ENCODE results near the gene MPP3. TPM values are rescaled to one million over a fixed set of nuclear protein-coding genes. Genes with fewer than 3 reads are reported as not detected.
"Not testable (repeated sequence)": the region's sequence is repeated elsewhere in the genome, so short reads cannot be mapped to it uniquely, and the experiment has no call there.

Gene MPP3
- total RNA-seq, 1 experiment from 2014 or later: 11.3 TPM

DNA sequence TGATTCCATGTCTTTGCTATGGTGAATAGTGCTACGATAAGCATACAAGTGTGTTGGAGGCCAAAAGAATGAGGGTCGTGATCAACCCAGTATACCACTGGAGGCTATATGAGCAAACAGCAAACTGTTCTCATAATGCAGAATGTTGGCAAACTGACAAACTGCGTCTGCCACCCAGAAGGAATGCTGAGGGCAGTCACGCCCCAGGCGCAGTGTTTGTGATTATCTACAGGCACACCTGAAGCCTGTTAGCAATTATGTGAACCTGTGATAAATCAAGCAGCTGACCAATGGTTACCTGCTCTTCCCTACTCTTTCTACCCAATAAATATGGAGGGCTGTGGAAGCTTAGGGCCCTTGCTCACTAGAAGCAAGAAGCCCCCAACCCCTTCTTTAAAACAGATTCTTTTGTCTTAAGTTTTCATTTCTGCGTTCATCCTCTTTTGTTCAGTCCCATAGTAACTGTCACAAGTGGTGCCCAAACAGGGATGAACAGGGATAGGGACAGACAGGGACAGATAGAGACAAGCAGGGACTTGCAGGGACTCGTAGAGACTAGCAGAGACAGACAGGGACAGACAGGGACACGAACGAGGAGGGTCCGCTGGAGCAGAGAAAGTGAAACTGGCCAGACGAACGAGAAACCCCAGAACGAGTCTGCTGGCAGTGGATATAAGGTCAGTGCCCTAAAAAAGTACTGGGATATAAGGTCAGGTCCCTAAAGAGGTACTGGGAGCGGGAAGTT lies 39.2 kb upstream of the MPP3 start:
- DNase-seq (ENCODE audit: low spot score): no peak
- ATAC-seq: no peak
- Mint-ChIP-seq H3K27me3 (ENCODE audit: low read depth) (peaks cover 13% of the 10 kb centered on the region), H3K4me1 (peaks cover 9% of the 10 kb centered on the region), H3K36me3 (no peaks in the 10 kb centered on the region), H3K27ac (no peak overlapping the region; the same call in 1 of the 2 replicates), H3K4me3 (no peak overlapping the region), H3K9me3 (no peaks in the 10 kb centered on the region)
- POLR2A ChIA-PET: no interaction called here
- TF ChIP-seq SMAD3 (CRISPR knock-in tag; IDR thresholded peaks at IDR 0.05; ENCODE audit: borderline replicate concordance): no peak
- TF ChIP-seq IRF2 (CRISPR knock-in tag; IDR thresholded peaks at IDR 0.05; ENCODE audit: borderline replicate concordance, low read depth): no peak
- TF ChIP-seq, protein P1, sequence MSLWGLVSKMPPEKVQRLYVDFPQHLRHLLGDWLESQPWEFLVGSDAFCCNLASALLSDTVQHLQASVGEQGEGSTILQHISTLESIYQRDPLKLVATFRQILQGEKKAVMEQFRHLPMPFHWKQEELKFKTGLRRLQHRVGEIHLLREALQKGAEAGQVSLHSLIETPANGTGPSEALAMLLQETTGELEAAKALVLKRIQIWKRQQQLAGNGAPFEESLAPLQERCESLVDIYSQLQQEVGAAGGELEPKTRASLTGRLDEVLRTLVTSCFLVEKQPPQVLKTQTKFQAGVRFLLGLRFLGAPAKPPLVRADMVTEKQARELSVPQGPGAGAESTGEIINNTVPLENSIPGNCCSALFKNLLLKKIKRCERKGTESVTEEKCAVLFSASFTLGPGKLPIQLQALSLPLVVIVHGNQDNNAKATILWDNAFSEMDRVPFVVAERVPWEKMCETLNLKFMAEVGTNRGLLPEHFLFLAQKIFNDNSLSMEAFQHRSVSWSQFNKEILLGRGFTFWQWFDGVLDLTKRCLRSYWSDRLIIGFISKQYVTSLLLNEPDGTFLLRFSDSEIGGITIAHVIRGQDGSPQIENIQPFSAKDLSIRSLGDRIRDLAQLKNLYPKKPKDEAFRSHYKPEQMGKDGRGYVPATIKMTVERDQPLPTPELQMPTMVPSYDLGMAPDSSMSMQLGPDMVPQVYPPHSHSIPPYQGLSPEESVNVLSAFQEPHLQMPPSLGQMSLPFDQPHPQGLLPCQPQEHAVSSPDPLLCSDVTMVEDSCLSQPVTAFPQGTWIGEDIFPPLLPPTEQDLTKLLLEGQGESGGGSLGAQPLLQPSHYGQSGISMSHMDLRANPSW (CRISPR knock-in tag; conservative IDR thresholded peaks at IDR 0.05; ENCODE audit: low read depth): no peak
- no peak for TF ChIP-seq ZNF263 (CRISPR knock-in tag; IDR thresholded peaks at IDR 0.05; ENCODE audit: low read depth)
- no peak for TF ChIP-seq CREB1 (CRISPR knock-in tag; IDR thresholded peaks at IDR 0.05)
- TF ChIP-seq NFATC4 (CRISPR knock-in tag; IDR thresholded peaks at IDR 0.05): no peak
- TF ChIP-seq, protein P2, sequence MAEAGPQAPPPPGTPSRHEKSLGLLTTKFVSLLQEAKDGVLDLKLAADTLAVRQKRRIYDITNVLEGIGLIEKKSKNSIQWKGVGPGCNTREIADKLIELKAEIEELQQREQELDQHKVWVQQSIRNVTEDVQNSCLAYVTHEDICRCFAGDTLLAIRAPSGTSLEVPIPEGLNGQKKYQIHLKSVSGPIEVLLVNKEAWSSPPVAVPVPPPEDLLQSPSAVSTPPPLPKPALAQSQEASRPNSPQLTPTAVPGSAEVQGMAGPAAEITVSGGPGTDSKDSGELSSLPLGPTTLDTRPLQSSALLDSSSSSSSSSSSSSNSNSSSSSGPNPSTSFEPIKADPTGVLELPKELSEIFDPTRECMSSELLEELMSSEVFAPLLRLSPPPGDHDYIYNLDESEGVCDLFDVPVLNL (CRISPR knock-in tag; IDR thresholded peaks at IDR 0.05; ENCODE audit: borderline replicate concordance, low read depth): no peak
- TF ChIP-seq, protein P3, sequence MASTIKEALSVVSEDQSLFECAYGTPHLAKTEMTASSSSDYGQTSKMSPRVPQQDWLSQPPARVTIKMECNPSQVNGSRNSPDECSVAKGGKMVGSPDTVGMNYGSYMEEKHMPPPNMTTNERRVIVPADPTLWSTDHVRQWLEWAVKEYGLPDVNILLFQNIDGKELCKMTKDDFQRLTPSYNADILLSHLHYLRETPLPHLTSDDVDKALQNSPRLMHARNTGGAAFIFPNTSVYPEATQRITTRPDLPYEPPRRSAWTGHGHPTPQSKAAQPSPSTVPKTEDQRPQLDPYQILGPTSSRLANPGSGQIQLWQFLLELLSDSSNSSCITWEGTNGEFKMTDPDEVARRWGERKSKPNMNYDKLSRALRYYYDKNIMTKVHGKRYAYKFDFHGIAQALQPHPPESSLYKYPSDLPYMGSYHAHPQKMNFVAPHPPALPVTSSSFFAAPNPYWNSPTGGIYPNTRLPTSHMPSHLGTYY (CRISPR knock-in tag; IDR thresholded peaks at IDR 0.05): no peak
- no peak for TF ChIP-seq MXD4 (CRISPR knock-in tag; IDR thresholded peaks at IDR 0.05; ENCODE audit: borderline replicate concordance)
- TF ChIP-seq, protein P4, sequence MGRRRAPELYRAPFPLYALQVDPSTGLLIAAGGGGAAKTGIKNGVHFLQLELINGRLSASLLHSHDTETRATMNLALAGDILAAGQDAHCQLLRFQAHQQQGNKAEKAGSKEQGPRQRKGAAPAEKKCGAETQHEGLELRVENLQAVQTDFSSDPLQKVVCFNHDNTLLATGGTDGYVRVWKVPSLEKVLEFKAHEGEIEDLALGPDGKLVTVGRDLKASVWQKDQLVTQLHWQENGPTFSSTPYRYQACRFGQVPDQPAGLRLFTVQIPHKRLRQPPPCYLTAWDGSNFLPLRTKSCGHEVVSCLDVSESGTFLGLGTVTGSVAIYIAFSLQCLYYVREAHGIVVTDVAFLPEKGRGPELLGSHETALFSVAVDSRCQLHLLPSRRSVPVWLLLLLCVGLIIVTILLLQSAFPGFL (CRISPR knock-in tag; IDR thresholded peaks at IDR 0.05; ENCODE audit: borderline replicate concordance): no peak
- no peak for TF ChIP-seq KAT7 (CRISPR knock-in tag; IDR thresholded peaks at IDR 0.05; ENCODE audit: borderline replicate concordance)
- no peak for TF ChIP-seq NR1H2 (CRISPR knock-in tag; IDR thresholded peaks at IDR 0.05)
- TF ChIP-seq, protein P5, sequence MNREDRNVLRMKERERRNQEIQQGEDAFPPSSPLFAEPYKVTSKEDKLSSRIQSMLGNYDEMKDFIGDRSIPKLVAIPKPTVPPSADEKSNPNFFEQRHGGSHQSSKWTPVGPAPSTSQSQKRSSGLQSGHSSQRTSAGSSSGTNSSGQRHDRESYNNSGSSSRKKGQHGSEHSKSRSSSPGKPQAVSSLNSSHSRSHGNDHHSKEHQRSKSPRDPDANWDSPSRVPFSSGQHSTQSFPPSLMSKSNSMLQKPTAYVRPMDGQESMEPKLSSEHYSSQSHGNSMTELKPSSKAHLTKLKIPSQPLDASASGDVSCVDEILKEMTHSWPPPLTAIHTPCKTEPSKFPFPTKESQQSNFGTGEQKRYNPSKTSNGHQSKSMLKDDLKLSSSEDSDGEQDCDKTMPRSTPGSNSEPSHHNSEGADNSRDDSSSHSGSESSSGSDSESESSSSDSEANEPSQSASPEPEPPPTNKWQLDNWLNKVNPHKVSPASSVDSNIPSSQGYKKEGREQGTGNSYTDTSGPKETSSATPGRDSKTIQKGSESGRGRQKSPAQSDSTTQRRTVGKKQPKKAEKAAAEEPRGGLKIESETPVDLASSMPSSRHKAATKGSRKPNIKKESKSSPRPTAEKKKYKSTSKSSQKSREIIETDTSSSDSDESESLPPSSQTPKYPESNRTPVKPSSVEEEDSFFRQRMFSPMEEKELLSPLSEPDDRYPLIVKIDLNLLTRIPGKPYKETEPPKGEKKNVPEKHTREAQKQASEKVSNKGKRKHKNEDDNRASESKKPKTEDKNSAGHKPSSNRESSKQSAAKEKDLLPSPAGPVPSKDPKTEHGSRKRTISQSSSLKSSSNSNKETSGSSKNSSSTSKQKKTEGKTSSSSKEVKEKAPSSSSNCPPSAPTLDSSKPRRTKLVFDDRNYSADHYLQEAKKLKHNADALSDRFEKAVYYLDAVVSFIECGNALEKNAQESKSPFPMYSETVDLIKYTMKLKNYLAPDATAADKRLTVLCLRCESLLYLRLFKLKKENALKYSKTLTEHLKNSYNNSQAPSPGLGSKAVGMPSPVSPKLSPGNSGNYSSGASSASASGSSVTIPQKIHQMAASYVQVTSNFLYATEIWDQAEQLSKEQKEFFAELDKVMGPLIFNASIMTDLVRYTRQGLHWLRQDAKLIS (CRISPR knock-in tag; IDR thresholded peaks at IDR 0.05; ENCODE audit: borderline replicate concordance): no peak
- CTCF ChIA-PET: interaction anchor here (1.4 kb wide), 1 partner anchor 26 kb away, joined by 4 read pairs; no protein-coding TSS in a partner anchor

DNA sequence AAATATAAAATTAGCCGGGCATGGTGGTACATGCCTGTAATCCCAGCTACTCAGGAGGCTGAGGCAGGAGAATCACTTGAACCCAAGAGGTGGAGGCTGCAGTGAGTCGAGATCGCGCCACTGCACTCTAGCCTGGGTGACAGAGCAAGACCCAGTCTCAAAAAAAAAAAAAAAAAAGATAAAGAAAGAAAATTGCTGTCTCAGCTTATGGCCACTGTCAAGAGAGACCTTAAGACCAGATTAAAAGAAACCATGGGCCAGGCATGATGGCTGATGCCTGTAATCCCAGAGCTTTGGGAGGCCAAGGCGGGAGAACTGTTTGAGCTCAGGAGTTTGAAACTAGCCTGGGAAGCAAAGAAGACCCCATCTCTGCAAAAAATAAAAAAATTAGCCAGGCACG lies 36.1 kb upstream of the MPP3 start:
- H3K36me3 Mint-ChIP-seq; H3K4me1 Mint-ChIP-seq; DNase-seq (ENCODE audit: low spot score); H3K9me3 Mint-ChIP-seq; ATAC-seq; POLR2A ChIA-PET; H3K4me3 Mint-ChIP-seq; H3K27ac Mint-ChIP-seq: not testable (repeated sequence)
- CTCF ChIA-PET: interaction anchor here (3.7 kb wide), 1 partner anchor 11 kb away, joined by 14 read pairs; no protein-coding TSS in a partner anchor
- peaks cover 16% of the 10 kb centered on the region for H3K27me3 Mint-ChIP-seq (ENCODE audit: low read depth)
